Measurements from ENCODE around the gene CCDC85C. TPM values are rescaled to one million over a fixed set of nuclear protein-coding genes. Genes with fewer than 3 reads are reported as not detected.

The CCDC85C gene
- total and polyA plus RNA-seq, 2 of the 8 experiments (the other 6 are each of a cell fraction or from before 2014, with no cell fraction given), result 16.8 to 35.8 TPM

DNA sequence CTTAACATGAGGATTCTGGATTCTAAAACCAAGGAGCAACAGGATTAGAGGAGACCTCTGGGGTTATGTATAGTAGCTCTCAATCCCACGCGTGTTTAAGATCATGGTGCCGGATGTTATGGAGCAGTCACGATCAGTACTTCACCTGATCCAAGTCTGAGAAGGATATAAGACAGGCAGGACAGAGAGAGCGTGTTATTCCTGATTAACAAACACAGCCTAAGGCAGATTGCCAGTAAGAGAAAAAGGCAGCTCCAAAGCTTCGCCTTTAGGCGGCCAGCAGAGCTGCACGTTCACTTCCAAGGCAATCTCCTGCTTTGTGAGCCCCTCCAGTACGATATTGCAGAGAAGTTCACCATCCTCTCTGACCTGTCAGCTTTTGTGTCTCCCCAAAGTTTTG lies 128.8 kb downstream of the CCDC85C start (continued):
- TF ChIP-seq, protein P1, sequence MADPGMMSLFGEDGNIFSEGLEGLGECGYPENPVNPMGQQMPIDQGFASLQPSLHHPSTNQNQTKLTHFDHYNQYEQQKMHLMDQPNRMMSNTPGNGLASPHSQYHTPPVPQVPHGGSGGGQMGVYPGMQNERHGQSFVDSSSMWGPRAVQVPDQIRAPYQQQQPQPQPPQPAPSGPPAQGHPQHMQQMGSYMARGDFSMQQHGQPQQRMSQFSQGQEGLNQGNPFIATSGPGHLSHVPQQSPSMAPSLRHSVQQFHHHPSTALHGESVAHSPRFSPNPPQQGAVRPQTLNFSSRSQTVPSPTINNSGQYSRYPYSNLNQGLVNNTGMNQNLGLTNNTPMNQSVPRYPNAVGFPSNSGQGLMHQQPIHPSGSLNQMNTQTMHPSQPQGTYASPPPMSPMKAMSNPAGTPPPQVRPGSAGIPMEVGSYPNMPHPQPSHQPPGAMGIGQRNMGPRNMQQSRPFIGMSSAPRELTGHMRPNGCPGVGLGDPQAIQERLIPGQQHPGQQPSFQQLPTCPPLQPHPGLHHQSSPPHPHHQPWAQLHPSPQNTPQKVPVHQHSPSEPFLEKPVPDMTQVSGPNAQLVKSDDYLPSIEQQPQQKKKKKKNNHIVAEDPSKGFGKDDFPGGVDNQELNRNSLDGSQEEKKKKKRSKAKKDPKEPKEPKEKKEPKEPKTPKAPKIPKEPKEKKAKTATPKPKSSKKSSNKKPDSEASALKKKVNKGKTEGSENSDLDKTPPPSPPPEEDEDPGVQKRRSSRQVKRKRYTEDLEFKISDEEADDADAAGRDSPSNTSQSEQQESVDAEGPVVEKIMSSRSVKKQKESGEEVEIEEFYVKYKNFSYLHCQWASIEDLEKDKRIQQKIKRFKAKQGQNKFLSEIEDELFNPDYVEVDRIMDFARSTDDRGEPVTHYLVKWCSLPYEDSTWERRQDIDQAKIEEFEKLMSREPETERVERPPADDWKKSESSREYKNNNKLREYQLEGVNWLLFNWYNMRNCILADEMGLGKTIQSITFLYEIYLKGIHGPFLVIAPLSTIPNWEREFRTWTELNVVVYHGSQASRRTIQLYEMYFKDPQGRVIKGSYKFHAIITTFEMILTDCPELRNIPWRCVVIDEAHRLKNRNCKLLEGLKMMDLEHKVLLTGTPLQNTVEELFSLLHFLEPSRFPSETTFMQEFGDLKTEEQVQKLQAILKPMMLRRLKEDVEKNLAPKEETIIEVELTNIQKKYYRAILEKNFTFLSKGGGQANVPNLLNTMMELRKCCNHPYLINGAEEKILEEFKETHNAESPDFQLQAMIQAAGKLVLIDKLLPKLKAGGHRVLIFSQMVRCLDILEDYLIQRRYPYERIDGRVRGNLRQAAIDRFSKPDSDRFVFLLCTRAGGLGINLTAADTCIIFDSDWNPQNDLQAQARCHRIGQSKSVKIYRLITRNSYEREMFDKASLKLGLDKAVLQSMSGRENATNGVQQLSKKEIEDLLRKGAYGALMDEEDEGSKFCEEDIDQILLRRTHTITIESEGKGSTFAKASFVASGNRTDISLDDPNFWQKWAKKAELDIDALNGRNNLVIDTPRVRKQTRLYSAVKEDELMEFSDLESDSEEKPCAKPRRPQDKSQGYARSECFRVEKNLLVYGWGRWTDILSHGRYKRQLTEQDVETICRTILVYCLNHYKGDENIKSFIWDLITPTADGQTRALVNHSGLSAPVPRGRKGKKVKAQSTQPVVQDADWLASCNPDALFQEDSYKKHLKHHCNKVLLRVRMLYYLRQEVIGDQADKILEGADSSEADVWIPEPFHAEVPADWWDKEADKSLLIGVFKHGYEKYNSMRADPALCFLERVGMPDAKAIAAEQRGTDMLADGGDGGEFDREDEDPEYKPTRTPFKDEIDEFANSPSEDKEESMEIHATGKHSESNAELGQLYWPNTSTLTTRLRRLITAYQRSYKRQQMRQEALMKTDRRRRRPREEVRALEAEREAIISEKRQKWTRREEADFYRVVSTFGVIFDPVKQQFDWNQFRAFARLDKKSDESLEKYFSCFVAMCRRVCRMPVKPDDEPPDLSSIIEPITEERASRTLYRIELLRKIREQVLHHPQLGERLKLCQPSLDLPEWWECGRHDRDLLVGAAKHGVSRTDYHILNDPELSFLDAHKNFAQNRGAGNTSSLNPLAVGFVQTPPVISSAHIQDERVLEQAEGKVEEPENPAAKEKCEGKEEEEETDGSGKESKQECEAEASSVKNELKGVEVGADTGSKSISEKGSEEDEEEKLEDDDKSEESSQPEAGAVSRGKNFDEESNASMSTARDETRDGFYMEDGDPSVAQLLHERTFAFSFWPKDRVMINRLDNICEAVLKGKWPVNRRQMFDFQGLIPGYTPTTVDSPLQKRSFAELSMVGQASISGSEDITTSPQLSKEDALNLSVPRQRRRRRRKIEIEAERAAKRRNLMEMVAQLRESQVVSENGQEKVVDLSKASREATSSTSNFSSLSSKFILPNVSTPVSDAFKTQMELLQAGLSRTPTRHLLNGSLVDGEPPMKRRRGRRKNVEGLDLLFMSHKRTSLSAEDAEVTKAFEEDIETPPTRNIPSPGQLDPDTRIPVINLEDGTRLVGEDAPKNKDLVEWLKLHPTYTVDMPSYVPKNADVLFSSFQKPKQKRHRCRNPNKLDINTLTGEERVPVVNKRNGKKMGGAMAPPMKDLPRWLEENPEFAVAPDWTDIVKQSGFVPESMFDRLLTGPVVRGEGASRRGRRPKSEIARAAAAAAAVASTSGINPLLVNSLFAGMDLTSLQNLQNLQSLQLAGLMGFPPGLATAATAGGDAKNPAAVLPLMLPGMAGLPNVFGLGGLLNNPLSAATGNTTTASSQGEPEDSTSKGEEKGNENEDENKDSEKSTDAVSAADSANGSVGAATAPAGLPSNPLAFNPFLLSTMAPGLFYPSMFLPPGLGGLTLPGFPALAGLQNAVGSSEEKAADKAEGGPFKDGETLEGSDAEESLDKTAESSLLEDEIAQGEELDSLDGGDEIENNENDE (IDR thresholded peaks at IDR 0.05; ENCODE audit: insufficient replicate concordance, low read length), result no peak
- TF ChIP-seq JUN (IDR thresholded peaks at IDR 0.05; ENCODE audit: low read depth, low read length), result no peak
- TF ChIP-seq SIX5 (IDR thresholded peaks at IDR 0.05; ENCODE audit: low read depth, low read length), result no peak
- no peak for TF ChIP-seq EGR1 (IDR thresholded peaks at IDR 0.05; ENCODE audit: borderline replicate concordance, low read depth, low read length)
- no peak for TF ChIP-seq KDM5A (IDR thresholded peaks at IDR 0.05; ENCODE audit: low read length)
- TF ChIP-seq ASH2L (IDR thresholded peaks at IDR 0.05; ENCODE audit: low read length), result no peak
- no peak for TF ChIP-seq BCL11A (IDR thresholded peaks at IDR 0.05; ENCODE audit: low read depth in 2 of 2, low read length in 2 of 2)

All from H1 (cell line).